ENCODE measurements around the gene TMEM9.
A peak's percentile ranks its signal among the peaks of the same experiment; 100 is the strongest.

TMEM9 gene

GRCh38 chr1:201115390-201115937 lies 38.8 kb downstream of the TMEM9 start:
- H3K36me3 Mint-ChIP-seq (ENCODE audit: low read depth), result no peaks in the 10 kb centered on the region

GRCh38 chr1:201114245-201115131 lies 39.8 kb downstream of the TMEM9 start:
- no peaks in the 10 kb centered on the region for H3K9me3 Mint-ChIP-seq
- H3K27ac Mint-ChIP-seq, result no peak overlapping the region
- no peaks in the 10 kb centered on the region for H3K36me3 Mint-ChIP-seq (ENCODE audit: low read depth)
- H3K4me1 Mint-ChIP-seq (ENCODE audit: low read depth), result peaks cover 2% of the 10 kb centered on the region
- H3K4me3 Mint-ChIP-seq, result peak overlapping the region; percentile 79
- peaks cover 47% of the 10 kb centered on the region for H3K27me3 Mint-ChIP-seq (ENCODE audit: low read depth)

More at GRCh38 chr1:201115390-201115937, 38.8 kb downstream of the TMEM9 start:
- Mint-ChIP-seq H3K27ac (no peak overlapping the region), H3K4me3 (no peak overlapping the region), H3K4me1 (ENCODE audit: low read depth) (peaks cover 4% of the 10 kb centered on the region), H3K9me3 (no peaks in the 10 kb centered on the region), H3K27me3 (ENCODE audit: low read depth) (peaks cover 47% of the 10 kb centered on the region)

- Mint-ChIP-seq H3K27me3 (ENCODE audit: low read depth) (peaks cover 47% of the 10 kb centered on the region), H3K4me1 (ENCODE audit: low read depth) (peaks cover 2% of the 10 kb centered on the region), H3K4me3 (peak overlapping the region; percentile 79), H3K9me3 (no peaks in the 10 kb centered on the region), H3K27ac (no peak overlapping the region), H3K36me3 (ENCODE audit: low read depth) (no peaks in the 10 kb centered on the region)
Observed at GRCh38 chr1:201113451-201114244, 40.6 kb downstream of the TMEM9 start.

- no peak overlapping the region for H3K27ac Mint-ChIP-seq
- H3K36me3 Mint-ChIP-seq (ENCODE audit: low read depth), result no peaks in the 10 kb centered on the region
- peak overlapping the region; percentile 21 for H3K4me3 Mint-ChIP-seq
- H3K9me3 Mint-ChIP-seq, result no peaks in the 10 kb centered on the region
- peaks cover 2% of the 10 kb centered on the region for H3K4me1 Mint-ChIP-seq (ENCODE audit: low read depth)
- peaks cover 47% of the 10 kb centered on the region for H3K27me3 Mint-ChIP-seq (ENCODE audit: low read depth)
Observed at GRCh38 chr1:201112926-201113325, 41.3 kb downstream of the TMEM9 start.

GRCh38 chr1:201112173-201112731 lies 42.0 kb downstream of the TMEM9 start, which contains the start of gene CACNA1S:
Gene CACNA1S, minus strand, starts transcription at chr1:201112426. Its CDS starts 87 bp downstream, at chr1:201112339.
- peaks cover 40% of the 10 kb centered on the region for H3K27me3 Mint-ChIP-seq (ENCODE audit: low read depth)
- H3K4me3 Mint-ChIP-seq, result peak within 1 kb of the TSS; percentile 21
- H3K9me3 Mint-ChIP-seq, result no peaks in the 10 kb centered on the region
- H3K36me3 Mint-ChIP-seq (ENCODE audit: low read depth), result no peaks in the 10 kb centered on the region
- peaks cover 2% of the 10 kb centered on the region for H3K4me1 Mint-ChIP-seq (ENCODE audit: low read depth)
- no peak within 1 kb of the TSS for H3K27ac Mint-ChIP-seq

GRCh38 chr1:201111672-201112071 lies 42.6 kb downstream of the TMEM9 start:
- H3K4me3 Mint-ChIP-seq, result no peak overlapping the region
- peaks cover 36% of the 10 kb centered on the region for H3K27me3 Mint-ChIP-seq (ENCODE audit: low read depth)
- H3K4me1 Mint-ChIP-seq (ENCODE audit: low read depth), result peaks cover 2% of the 10 kb centered on the region
- no peaks in the 10 kb centered on the region for H3K9me3 Mint-ChIP-seq
- H3K36me3 Mint-ChIP-seq (ENCODE audit: low read depth), result no peaks in the 10 kb centered on the region
- no peak overlapping the region for H3K27ac Mint-ChIP-seq

GRCh38 chr1:201111156-201111555 lies 43.1 kb downstream of the TMEM9 start:
- H3K4me1 Mint-ChIP-seq (ENCODE audit: low read depth), result peaks cover 2% of the 10 kb centered on the region
- peaks cover 31% of the 10 kb centered on the region for H3K27me3 Mint-ChIP-seq (ENCODE audit: low read depth)
- no peak overlapping the region for H3K27ac Mint-ChIP-seq

GRCh38 chr1:201110616-201111015 lies 43.7 kb downstream of the TMEM9 start:
- Mint-ChIP-seq H3K27ac (no peak overlapping the region), H3K9me3 (no peaks in the 10 kb centered on the region), H3K4me3 (no peak overlapping the region), H3K36me3 (ENCODE audit: low read depth) (no peaks in the 10 kb centered on the region), H3K27me3 (ENCODE audit: low read depth) (peaks cover 25% of the 10 kb centered on the region), H3K4me1 (ENCODE audit: low read depth) (peaks cover 2% of the 10 kb centered on the region)

More at GRCh38 chr1:201111156-201111555, 43.1 kb downstream of the TMEM9 start:
- Mint-ChIP-seq H3K4me3 (no peak overlapping the region), H3K9me3 (no peaks in the 10 kb centered on the region), H3K36me3 (ENCODE audit: low read depth) (no peaks in the 10 kb centered on the region)

- H3K27ac Mint-ChIP-seq, result no peak overlapping the region
- peaks cover 24% of the 10 kb centered on the region for H3K27me3 Mint-ChIP-seq (ENCODE audit: low read depth)
- H3K4me1 Mint-ChIP-seq (ENCODE audit: low read depth), result peaks cover 2% of the 10 kb centered on the region
- H3K9me3 Mint-ChIP-seq, result no peaks in the 10 kb centered on the region
- no peak overlapping the region for H3K4me3 Mint-ChIP-seq
- no peaks in the 10 kb centered on the region for H3K36me3 Mint-ChIP-seq (ENCODE audit: low read depth)
Observed at GRCh38 chr1:201110138-201110537, 44.1 kb downstream of the TMEM9 start.

- no peaks in the 10 kb centered on the region for H3K36me3 Mint-ChIP-seq (ENCODE audit: low read depth)
- H3K4me1 Mint-ChIP-seq (ENCODE audit: low read depth), result peaks cover 2% of the 10 kb centered on the region
- peaks cover 21% of the 10 kb centered on the region for H3K27me3 Mint-ChIP-seq (ENCODE audit: low read depth)
- no peak overlapping the region for H3K27ac Mint-ChIP-seq
- no peak overlapping the region for H3K4me3 Mint-ChIP-seq
- H3K9me3 Mint-ChIP-seq, result no peaks in the 10 kb centered on the region
Observed at GRCh38 chr1:201109651-201110050, 44.6 kb downstream of the TMEM9 start.

GRCh38 chr1:201108614-201109013 lies 45.7 kb downstream of the TMEM9 start:
- no peaks in the 10 kb centered on the region for H3K36me3 Mint-ChIP-seq (ENCODE audit: low read depth)
- H3K4me3 Mint-ChIP-seq, result no peak overlapping the region
- no peaks in the 10 kb centered on the region for H3K4me1 Mint-ChIP-seq (ENCODE audit: low read depth)
- H3K9me3 Mint-ChIP-seq, result no peaks in the 10 kb centered on the region
- H3K27me3 Mint-ChIP-seq (ENCODE audit: low read depth), result peaks cover 13% of the 10 kb centered on the region
- H3K27ac Mint-ChIP-seq, result no peak overlapping the region

GRCh38 chr1:201105688-201106087 lies 48.6 kb downstream of the TMEM9 start:
- Mint-ChIP-seq H3K4me3 (no peak overlapping the region), H3K27ac (no peak overlapping the region), H3K27me3 (ENCODE audit: low read depth) (no peaks in the 10 kb centered on the region), H3K36me3 (ENCODE audit: low read depth) (no peaks in the 10 kb centered on the region), H3K4me1 (ENCODE audit: low read depth) (no peaks in the 10 kb centered on the region), H3K9me3 (no peaks in the 10 kb centered on the region)

- no peaks in the 10 kb centered on the region for H3K36me3 Mint-ChIP-seq (ENCODE audit: low read depth)
- H3K27ac Mint-ChIP-seq, result no peak overlapping the region
- H3K4me3 Mint-ChIP-seq, result no peak overlapping the region
- no peaks in the 10 kb centered on the region for H3K4me1 Mint-ChIP-seq (ENCODE audit: low read depth)
- H3K27me3 Mint-ChIP-seq (ENCODE audit: low read depth), result no peaks in the 10 kb centered on the region
- H3K9me3 Mint-ChIP-seq, result no peaks in the 10 kb centered on the region
Observed at GRCh38 chr1:201104141-201104540, 50.1 kb downstream of the TMEM9 start.

- Mint-ChIP-seq H3K9me3 (no peaks in the 10 kb centered on the region), H3K27ac (no peak overlapping the region), H3K4me1 (ENCODE audit: low read depth) (no peaks in the 10 kb centered on the region), H3K36me3 (ENCODE audit: low read depth) (no peaks in the 10 kb centered on the region), H3K27me3 (ENCODE audit: low read depth) (no peaks in the 10 kb centered on the region), H3K4me3 (no peak overlapping the region)
Observed at GRCh38 chr1:201103666-201104065, 50.6 kb downstream of the TMEM9 start.
